Activated CD8-positive, alpha-beta memory T cell treated with anti-CD3 and anti-CD28 coated beads, Interleukin-2, amount 50 U/mL, for 4 hours (primary cell): ENCODE results near the gene AFMID.
"Not testable (repeated sequence)": the region's sequence is repeated elsewhere in the genome, so short reads cannot be mapped to it uniquely, and the experiment has no call there.

ENCODE experiments used
- DNase-seq: peaks from one replicate; pipeline ENCODE4 v3.0.0-alpha.2; 2020

Gene AFMID

GRCh38 chr17:78240012-78240655 is 53.0 kb downstream of the AFMID start:
- DNase-seq = no peak

- no peak for DNase-seq
These were observed 53.7 kb downstream of the AFMID start for GRCh38 chr17:78240839-78241238.

- DNase-seq = no peak
These were observed 54.3 kb downstream of the AFMID start for GRCh38 chr17:78241277-78242023.

- DNase-seq = no peak
These were observed 55.0 kb downstream of the AFMID start for GRCh38 chr17:78242024-78242742.

DNA sequence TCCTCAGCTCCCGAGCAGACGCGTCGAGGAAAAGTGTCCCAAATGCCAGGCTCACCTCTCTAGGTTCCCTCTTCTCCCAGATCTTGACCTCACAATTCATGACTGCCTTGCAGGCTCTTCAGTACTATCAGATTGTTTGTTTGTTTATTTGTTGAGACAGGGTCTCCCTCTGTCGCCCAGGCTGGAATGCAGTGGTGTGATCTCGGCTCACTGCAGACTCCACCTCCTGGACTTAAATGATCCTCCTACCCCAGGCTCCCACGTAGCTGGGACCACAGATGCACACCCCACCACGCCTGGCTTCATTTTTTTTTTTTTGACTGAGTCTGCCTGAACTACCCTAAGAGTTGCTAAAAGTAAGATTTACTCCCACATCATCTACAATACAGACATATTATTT is 60.1 kb downstream of the AFMID start:
- no peak for DNase-seq

DNA sequence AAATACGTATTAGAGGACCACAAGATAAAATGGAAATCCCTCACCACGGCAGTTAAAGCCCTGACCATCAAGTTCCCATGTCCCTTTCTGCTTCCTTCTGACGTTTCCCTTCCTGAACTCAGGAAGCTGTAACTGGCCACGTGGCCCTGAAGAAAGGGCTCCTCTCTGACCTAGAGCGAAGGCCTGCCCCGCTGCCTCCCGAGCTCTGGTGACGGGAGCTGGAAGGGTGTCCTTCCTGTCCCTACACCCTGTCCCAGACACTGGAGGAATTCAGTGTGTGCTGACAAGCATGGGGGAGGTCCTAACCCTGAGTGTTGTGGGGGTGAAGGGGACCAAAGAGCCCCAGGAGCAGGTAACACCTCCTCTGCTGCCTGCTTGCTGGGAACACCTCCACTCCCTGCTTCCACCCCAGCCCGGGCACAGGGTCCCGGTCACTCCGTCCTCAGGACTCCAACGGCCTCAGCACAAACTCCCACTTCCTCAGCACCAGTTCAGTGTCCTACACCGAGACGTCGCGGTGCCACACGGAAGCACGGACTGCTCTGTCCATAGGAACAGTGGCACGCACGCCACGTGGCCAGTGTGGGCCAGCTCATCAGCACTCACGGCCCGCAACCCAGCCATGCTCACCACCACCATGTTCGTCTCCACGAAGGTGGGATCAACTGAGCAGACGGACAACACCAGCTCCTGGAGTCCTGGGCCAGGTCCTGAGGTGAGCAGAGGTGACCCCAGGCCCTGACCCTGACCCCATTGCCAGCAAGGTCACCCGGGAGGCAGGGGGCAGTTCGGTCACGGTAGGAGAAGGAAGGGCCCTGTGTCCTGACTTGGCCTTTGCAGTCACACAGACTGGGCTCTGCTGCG is 61.1 kb downstream of the AFMID start:
- no peak for DNase-seq

DNA sequence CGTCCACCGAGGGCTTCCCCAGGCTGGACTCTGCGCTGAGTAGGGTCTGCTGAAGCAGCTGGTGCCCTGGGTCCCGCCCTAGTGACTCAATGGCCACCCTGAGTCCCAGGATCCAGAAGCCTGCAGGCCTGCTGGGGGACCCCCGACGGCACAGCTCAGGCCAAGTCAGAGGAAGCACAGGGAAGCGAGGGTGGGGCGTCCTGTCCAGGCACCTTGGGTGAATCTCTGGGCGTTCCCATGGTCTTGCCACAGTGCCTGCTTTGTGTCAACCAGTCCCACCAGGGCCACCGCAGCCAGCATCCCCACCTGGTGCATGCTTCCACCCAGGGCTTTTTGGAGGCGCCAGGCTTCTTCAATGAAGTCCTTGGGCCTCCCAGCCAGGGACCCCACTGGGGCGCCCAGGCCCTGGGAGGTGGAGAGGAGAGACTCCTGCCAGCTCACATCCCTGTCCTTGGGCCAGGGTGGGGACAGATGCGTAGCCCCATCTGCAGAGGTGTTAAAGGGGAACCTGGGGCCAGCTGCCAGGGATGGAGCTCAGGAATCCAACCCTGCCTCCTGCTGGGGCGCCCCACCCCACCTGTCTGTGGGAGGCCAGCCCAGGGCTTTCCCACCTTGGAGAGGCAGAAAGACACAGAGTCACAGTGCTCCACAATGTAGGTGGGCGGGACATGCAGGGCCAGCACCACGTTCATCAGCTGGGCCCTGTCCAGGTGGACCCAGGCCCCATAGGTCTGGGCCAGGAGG is 62.1 kb downstream of the AFMID start:
- no peak for DNase-seq

- DNase-seq = no peak
These were observed 63.0 kb downstream of the AFMID start for GRCh38 chr17:78249818-78250806.

GRCh38 chr17:78250891-78251772 is 64.0 kb downstream of the AFMID start:
- peak; percentile 84 for DNase-seq

- no peak for DNase-seq
These were observed 64.6 kb downstream of the AFMID start for GRCh38 chr17:78251773-78252103.

DNA sequence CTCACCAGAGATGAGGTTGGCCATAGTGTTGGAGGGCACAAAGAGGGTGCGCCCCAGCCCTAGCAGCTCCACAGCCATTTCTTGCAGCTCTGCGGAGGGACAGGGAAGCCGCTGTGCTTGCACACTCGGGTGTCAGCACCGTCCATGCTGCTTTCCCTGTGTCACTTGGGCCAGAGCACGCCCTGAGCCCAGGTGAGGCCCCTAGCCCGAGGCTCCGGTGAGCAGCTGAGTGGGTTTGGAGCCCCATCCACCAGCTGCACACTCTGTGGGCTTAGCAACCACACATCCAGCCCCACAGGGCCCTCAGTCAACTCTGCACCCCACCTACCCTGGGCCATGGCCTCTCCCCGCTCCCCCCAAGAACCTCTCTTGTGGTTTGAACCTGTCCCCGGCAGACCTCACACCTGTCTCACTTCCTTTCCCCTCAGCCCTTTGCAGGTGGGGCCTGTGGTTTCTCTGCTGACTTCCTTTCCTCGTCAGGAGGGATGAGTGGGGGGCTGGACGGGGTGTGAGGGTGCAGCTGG is 65.0 kb downstream of the AFMID start:
- DNase-seq = peak; percentile 65

DNA sequence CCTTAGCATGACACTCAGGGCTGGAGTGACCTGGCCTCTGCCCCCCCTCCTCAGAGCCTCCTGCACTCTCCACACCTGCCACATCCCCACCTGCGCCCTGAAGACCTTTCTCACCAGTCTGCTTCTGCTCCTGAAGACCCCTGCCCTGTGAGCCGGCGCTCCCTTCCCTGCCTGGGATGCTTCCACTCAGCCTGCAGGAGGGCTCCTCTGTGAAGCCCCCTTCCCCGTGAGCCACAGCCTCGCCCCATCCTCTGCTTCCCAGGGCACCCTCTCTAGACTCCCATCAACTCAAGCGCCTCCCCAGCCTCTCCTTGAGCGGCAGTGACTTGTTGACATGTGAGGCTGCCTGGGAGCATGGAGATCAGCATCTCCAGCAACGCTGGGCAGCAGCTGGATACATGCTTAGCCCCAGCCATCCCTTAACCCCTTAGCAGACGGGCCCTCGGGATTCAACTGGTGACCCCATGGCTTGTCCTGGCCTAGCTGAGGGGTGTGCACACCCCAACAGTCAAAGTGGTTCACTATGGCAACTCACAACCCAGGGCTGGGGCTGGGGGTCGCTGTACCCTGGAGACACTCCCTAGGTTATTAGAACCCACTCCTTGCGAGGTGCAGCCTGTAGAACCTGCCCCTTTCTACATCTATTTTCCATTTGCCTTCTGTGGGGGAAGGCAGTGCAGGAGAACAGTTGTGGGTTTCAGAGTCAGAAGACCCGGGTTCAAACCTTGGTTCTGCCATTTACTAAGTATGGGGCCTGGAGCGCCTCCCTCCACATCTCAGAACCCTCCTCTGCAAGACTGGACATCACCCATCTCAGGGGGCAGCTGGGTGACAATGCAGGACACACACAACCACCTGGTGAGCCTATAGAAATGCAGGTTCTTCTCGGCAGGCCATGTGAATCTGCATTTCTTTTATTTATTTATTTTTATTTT is 65.8 kb downstream of the AFMID start:
- DNase-seq = no peak

- not testable (repeated sequence) for DNase-seq
These were observed 66.4 kb downstream of the AFMID start for GRCh38 chr17:78253636-78253945.

DNA sequence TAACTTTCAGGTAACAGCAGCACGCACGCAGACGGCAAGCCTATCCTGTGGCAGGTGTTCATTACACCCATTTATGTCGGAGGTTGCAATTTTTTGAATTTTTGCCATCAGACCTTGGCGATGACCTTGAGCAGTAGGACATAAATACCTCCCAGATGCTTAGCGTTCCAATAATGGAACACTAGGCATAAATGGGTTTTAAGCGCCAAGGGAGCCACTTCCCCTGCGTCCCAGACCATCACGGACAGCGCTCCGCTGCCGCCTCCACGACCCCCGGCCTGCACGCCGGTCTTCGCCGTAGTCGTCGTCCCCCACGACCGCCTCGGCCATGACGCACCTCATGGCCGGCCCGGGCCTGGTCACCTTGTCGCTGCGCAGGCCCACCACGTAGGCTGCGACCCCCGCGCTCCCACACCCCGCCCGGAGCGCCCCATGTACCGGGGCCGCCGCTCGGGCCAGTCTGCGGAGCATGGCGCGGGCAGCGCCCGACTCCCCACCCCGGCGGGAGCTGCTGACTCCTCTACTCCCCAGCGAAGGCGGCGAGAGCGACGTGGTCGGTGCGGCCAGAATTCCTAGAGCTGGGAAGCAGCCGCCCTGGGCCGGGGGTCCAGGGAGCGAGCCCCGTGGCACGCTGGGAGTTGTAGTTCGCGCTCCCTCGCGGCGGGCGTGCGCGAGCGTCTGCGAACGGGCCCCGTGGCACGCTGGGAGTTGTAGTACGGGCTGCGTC is 66.9 kb downstream of the AFMID start:
- peak; percentile 81 for DNase-seq

- no peak for DNase-seq
These were observed 68.0 kb downstream of the AFMID start for GRCh38 chr17:78255029-78255656.

- no peak for DNase-seq
These were observed 69.0 kb downstream of the AFMID start for GRCh38 chr17:78255953-78256706.
